Measurements from ENCODE around the gene ZC3HAV1L.

ZC3HAV1L gene, protein sequence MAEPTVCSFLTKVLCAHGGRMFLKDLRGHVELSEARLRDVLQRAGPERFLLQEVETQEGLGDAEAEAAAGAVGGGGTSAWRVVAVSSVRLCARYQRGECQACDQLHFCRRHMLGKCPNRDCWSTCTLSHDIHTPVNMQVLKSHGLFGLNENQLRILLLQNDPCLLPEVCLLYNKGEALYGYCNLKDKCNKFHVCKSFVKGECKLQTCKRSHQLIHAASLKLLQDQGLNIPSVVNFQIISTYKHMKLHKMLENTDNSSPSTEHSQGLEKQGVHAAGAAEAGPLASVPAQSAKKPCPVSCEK

GRCh38 chr7:139035586-139036353, at the start of gene ZC3HAV1L:
Gene ZC3HAV1L (minus strand): TSS chr7:139036042. CDS start chr7:139036017, 25 bp downstream.
- H3K4me3 ChIP-seq (ENCODE audit: low read depth, low read length): peak within 1 kb of the TSS; percentile 72
- DNase-seq (ENCODE audit: low read depth): peak; percentile 73
- TF ChIP-seq, protein P1, sequence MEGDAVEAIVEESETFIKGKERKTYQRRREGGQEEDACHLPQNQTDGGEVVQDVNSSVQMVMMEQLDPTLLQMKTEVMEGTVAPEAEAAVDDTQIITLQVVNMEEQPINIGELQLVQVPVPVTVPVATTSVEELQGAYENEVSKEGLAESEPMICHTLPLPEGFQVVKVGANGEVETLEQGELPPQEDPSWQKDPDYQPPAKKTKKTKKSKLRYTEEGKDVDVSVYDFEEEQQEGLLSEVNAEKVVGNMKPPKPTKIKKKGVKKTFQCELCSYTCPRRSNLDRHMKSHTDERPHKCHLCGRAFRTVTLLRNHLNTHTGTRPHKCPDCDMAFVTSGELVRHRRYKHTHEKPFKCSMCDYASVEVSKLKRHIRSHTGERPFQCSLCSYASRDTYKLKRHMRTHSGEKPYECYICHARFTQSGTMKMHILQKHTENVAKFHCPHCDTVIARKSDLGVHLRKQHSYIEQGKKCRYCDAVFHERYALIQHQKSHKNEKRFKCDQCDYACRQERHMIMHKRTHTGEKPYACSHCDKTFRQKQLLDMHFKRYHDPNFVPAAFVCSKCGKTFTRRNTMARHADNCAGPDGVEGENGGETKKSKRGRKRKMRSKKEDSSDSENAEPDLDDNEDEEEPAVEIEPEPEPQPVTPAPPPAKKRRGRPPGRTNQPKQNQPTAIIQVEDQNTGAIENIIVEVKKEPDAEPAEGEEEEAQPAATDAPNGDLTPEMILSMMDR (IDR thresholded peaks at IDR 0.05; ENCODE audit: insufficient read depth, low read depth, low read length, missing control alignments): no peak

GRCh38 chr7:139084709-139085108, 48.9 kb upstream of the ZC3HAV1L start:
- TF ChIP-seq, protein P1 (IDR thresholded peaks at IDR 0.05; ENCODE audit: insufficient read depth, low read depth, low read length, missing control alignments): no peak
- H3K4me3 ChIP-seq (ENCODE audit: low read depth, low read length): no peak overlapping the region
- no peak for DNase-seq (ENCODE audit: low read depth)

- no peak overlapping the region for H3K4me3 ChIP-seq (ENCODE audit: low read depth, low read length)
- TF ChIP-seq, protein P1 (IDR thresholded peaks at IDR 0.05; ENCODE audit: insufficient read depth, low read depth, low read length, missing control alignments): no peak
- DNase-seq (ENCODE audit: low read depth): no peak
Measured at GRCh38 chr7:139081584-139081983, 45.7 kb upstream of the ZC3HAV1L start.

DNA sequence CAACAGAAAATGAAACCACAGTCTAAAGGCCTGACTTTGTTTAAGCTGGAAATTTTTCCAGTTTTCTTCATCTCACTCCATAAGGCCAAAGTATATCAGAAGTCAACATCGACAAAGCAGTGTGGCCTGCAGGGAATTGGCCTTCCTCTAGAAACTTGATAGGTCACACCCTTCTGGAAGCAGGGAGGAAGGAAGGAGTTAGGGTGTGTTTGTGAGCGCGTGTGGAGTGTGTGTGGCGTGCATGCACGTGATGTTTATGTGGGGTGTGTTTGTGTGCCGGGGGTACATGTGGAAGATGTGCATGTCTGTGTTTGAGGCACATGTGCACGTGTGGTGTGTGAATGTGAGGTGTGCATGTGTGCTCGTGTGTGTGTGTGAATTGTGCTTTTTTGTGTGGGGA, 45.1 kb upstream of the ZC3HAV1L start:
- no peak overlapping the region for H3K4me3 ChIP-seq (ENCODE audit: low read depth, low read length)
- TF ChIP-seq, protein P1 (IDR thresholded peaks at IDR 0.05; ENCODE audit: insufficient read depth, low read depth, low read length, missing control alignments): no peak
- DNase-seq (ENCODE audit: low read depth): no peak

GRCh38 chr7:139079861-139080260, 44.0 kb upstream of the ZC3HAV1L start:
- TF ChIP-seq, protein P1 (IDR thresholded peaks at IDR 0.05; ENCODE audit: insufficient read depth, low read depth, low read length, missing control alignments): no peak
- DNase-seq (ENCODE audit: low read depth): no peak
- H3K4me3 ChIP-seq (ENCODE audit: low read depth, low read length): no peak overlapping the region

DNA sequence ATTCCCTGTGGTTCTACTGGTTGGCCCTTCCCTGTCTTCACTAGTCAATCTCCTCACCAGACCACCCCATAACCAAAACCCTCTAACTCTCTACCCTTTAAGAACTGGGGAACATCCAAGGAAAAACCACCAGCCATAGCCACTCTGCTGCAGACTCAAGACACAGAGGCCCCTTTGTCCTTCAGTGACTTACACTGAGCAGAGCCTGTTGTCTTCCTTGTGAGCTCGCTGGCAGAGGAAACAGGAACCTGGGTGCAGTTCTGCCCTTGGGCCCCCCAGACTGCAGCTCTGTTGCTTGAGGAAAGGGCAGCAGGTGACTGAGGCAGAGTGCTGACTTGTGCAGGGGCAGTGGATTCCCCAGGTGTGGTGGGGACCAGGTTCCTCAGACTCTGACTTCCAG, 43.1 kb upstream of the ZC3HAV1L start:
- DNase-seq (ENCODE audit: low read depth): no peak
- TF ChIP-seq, protein P1 (IDR thresholded peaks at IDR 0.05; ENCODE audit: insufficient read depth, low read depth, low read length, missing control alignments): no peak

More for the DNA sequence above, 43.1 kb upstream of the ZC3HAV1L start:
- H3K4me3 ChIP-seq (ENCODE audit: low read depth, low read length): no peak overlapping the region

Measured in GM12865 (cell line).